ENCODE measurements around the gene MEPCE. TPM values are rescaled to one million over a fixed set of nuclear protein-coding genes. Genes with fewer than 3 reads are reported as not detected.

Gene MEPCE
- total RNA-seq, 2 donors from 2014 or later, result 32.9 to 48.0 TPM

GRCh38 chr7:100464210-100464660 is 34.6 kb downstream of the MEPCE start, which contains the start of gene SPACDR:
TSS of gene SPACDR (minus strand) at chr7:100464260. CDS start at chr7:100464025, 235 bp downstream.
- TF ChIP-seq CTCF (conservative IDR thresholded peaks at IDR 0.05), result no peak
- H3K27ac Mint-ChIP-seq, result peak within 1 kb of the TSS; percentile 17
- H3K27me3 ChIP-seq (ENCODE audit: control insufficient read depth, insufficient read depth, low read length, poor library complexity, severe bottlenecking), result no peaks in the 10 kb centered on the region
- H3K36me3 Mint-ChIP-seq (ENCODE audit: low read depth), result peaks cover 3% of the 10 kb centered on the region
- H3K4me1 Mint-ChIP-seq, result no peaks in the 10 kb centered on the region
- no peak within 1 kb of the TSS for H3K4me3 ChIP-seq (ENCODE audit: low read length)
- no peaks in the 10 kb centered on the region for H3K27me3 Mint-ChIP-seq (ENCODE audit: insufficient read depth)
- H3K9me3 Mint-ChIP-seq, result no peaks in the 10 kb centered on the region
- 89% methylated on average over 5 to 6 of the region's 7 CpGs for WGBS, 2 experiments (ENCODE audit: insufficient coverage in 1 of 2, insufficient read length in 1 of 2)
- H3K4me1 ChIP-seq (ENCODE audit: control insufficient read depth, insufficient read depth, low read length), result no peaks in the 10 kb centered on the region
- H3K4me3 Mint-ChIP-seq, result no peak within 1 kb of the TSS
- H3K36me3 ChIP-seq (ENCODE audit: control insufficient read depth, insufficient read depth, low read length), result peaks cover 5% of the 10 kb centered on the region
- no peak within 1 kb of the TSS for H3K27ac ChIP-seq (ENCODE audit: low read depth, low read length)
- no peaks in the 10 kb centered on the region for H3K9me3 ChIP-seq (ENCODE audit: control insufficient read depth, low read length)
- H3K9ac ChIP-seq (ENCODE audit: extremely low read depth, low read length, poor library complexity, severe bottlenecking), result no peak within 1 kb of the TSS
- no peak for DNase-seq

- 88 to 89% methylated on average over 2 of the region's 2 CpGs for WGBS, 2 experiments (ENCODE audit: insufficient coverage in 1 of 2, insufficient read length in 1 of 2)
- H3K4me3 Mint-ChIP-seq, result no peak overlapping the region
Observed at GRCh38 chr7:100464791-100465190, 35.2 kb downstream of the MEPCE start.

DNA sequence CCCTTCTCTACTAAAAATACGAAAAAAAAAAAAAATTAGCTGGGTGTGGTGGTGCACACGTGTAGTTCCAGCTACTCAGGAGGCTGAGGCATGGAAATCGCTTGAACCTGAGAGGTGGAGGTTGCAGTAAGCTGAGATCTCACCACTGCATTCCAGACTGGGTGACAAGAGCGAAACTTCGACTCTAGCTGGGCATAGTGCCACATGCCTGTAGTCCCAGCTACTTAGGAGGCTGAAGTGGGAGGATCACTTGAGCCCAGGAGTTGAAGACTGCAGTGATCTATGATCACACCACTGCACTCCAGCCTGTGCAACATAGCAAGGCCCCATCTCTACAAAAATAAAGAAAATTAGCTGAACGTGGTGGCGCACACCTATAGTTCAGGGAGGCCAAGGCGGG is 35.7 kb downstream of the MEPCE start:
- DNase-seq, result no peak
- H3K4me1 ChIP-seq (ENCODE audit: control insufficient read depth, insufficient read depth, low read length), result no peaks in the 10 kb centered on the region
- Mint-ChIP-seq H3K4me1 (no peaks in the 10 kb centered on the region), H3K27me3 (ENCODE audit: insufficient read depth) (no peaks in the 10 kb centered on the region), H3K4me3 (no peak overlapping the region), H3K27ac (no peak overlapping the region), H3K36me3 (ENCODE audit: low read depth) (peaks cover 3% of the 10 kb centered on the region), H3K9me3 (no peaks in the 10 kb centered on the region)
- H3K9ac ChIP-seq (ENCODE audit: extremely low read depth, low read length, poor library complexity, severe bottlenecking), result no peak overlapping the region
- no peaks in the 10 kb centered on the region for H3K9me3 ChIP-seq (ENCODE audit: control insufficient read depth, low read length)
- no peak overlapping the region for H3K27ac ChIP-seq (ENCODE audit: low read depth, low read length)
- no peak overlapping the region for H3K4me3 ChIP-seq (ENCODE audit: low read length)
- peaks cover 11% of the 10 kb centered on the region for H3K36me3 ChIP-seq (ENCODE audit: control insufficient read depth, insufficient read depth, low read length)
- 88 to 97% methylated on average over 5 to 8 of the region's 8 CpGs for WGBS, 2 experiments (ENCODE audit: insufficient coverage in 1 of 2, insufficient read length in 1 of 2)
- no peak for TF ChIP-seq CTCF (conservative IDR thresholded peaks at IDR 0.05)
- no peaks in the 10 kb centered on the region for H3K27me3 ChIP-seq (ENCODE audit: control insufficient read depth, insufficient read depth, low read length, poor library complexity, severe bottlenecking)

More at GRCh38 chr7:100464791-100465190, 35.2 kb downstream of the MEPCE start:
- peaks cover 7% of the 10 kb centered on the region for H3K36me3 ChIP-seq (ENCODE audit: control insufficient read depth, insufficient read depth, low read length)
- no peaks in the 10 kb centered on the region for H3K27me3 ChIP-seq (ENCODE audit: control insufficient read depth, insufficient read depth, low read length, poor library complexity, severe bottlenecking)
- H3K9ac ChIP-seq (ENCODE audit: extremely low read depth, low read length, poor library complexity, severe bottlenecking), result no peak overlapping the region
- H3K4me1 ChIP-seq (ENCODE audit: control insufficient read depth, insufficient read depth, low read length), result no peaks in the 10 kb centered on the region
- no peaks in the 10 kb centered on the region for H3K9me3 ChIP-seq (ENCODE audit: control insufficient read depth, low read length)
- no peak for TF ChIP-seq CTCF (conservative IDR thresholded peaks at IDR 0.05)
- Mint-ChIP-seq H3K27me3 (ENCODE audit: insufficient read depth) (no peaks in the 10 kb centered on the region), H3K4me1 (no peaks in the 10 kb centered on the region), H3K27ac (no peak overlapping the region), H3K9me3 (no peaks in the 10 kb centered on the region), H3K36me3 (ENCODE audit: low read depth) (peaks cover 3% of the 10 kb centered on the region)
- DNase-seq, result no peak
- no peak overlapping the region for H3K27ac ChIP-seq (ENCODE audit: low read depth, low read length)
- H3K4me3 ChIP-seq (ENCODE audit: low read length), result no peak overlapping the region

Data from endodermal cell (in vitro differentiated cells).